ENCODE results near the gene CHRNB1.

Gene CHRNB1

GRCh38 chr17:7438656-7439460 is 6.0 kb upstream of the CHRNB1 start:
- no peak for DNase-seq

- no peak for DNase-seq
Measured at GRCh38 chr17:7439462-7440112, 5.3 kb upstream of the CHRNB1 start, which contains the start of gene FGF11. FGF11 (plus strand) TSS chr17:7439512; CDS start chr17:7439621, 109 bp downstream.

- DNase-seq = peak; percentile 8
Measured at GRCh38 chr17:7440113-7440833, 4.6 kb upstream of the CHRNB1 start.

- DNase-seq = no peak
Measured at GRCh38 chr17:7440834-7441195, 4.0 kb upstream of the CHRNB1 start.

GRCh38 chr17:7441266-7441665 is 3.6 kb upstream of the CHRNB1 start:
- DNase-seq = no peak

- no peak for DNase-seq
Measured at GRCh38 chr17:7442142-7442541, 2.7 kb upstream of the CHRNB1 start.

- DNase-seq = no peak
Measured at GRCh38 chr17:7443499-7444485, 1.1 kb upstream of the CHRNB1 start.

- no peak for DNase-seq
Measured at GRCh38 chr17:7445619-7445968, 733 bp downstream of the CHRNB1 start.

- no peak for DNase-seq
Measured at GRCh38 chr17:7448461-7448860, 3.6 kb downstream of the CHRNB1 start.

- no peak for DNase-seq
Measured at GRCh38 chr17:7459961-7460545, 15.2 kb downstream of the CHRNB1 start.

GRCh38 chr17:7460850-7461660 is 16.2 kb downstream of the CHRNB1 start:
- no peak for DNase-seq

- no peak for DNase-seq
Measured at GRCh38 chr17:7462474-7463371, 17.9 kb downstream of the CHRNB1 start.

- DNase-seq = no peak
Measured at GRCh38 chr17:7463372-7463846, 18.5 kb downstream of the CHRNB1 start.

GRCh38 chr17:7464081-7464480 is 19.2 kb downstream of the CHRNB1 start:
- no peak for DNase-seq

GRCh38 chr17:7465597-7466275 is 20.9 kb downstream of the CHRNB1 start:
- no peak for DNase-seq

- no peak for DNase-seq
Measured at GRCh38 chr17:7466318-7466638, 21.4 kb downstream of the CHRNB1 start.

GRCh38 chr17:7466639-7467341 is 21.9 kb downstream of the CHRNB1 start:
- no peak for DNase-seq

GRCh38 chr17:7467498-7467897 is 22.6 kb downstream of the CHRNB1 start:
- no peak for DNase-seq

GRCh38 chr17:7468290-7468689 is 23.4 kb downstream of the CHRNB1 start:
- DNase-seq = no peak
